ENCODE data around the gene ATP2C2.
"Not testable (repeated sequence)": the region's sequence is repeated elsewhere in the genome, so short reads cannot be mapped to it uniquely, and the experiment has no call there.

The ATP2C2 gene

DNA sequence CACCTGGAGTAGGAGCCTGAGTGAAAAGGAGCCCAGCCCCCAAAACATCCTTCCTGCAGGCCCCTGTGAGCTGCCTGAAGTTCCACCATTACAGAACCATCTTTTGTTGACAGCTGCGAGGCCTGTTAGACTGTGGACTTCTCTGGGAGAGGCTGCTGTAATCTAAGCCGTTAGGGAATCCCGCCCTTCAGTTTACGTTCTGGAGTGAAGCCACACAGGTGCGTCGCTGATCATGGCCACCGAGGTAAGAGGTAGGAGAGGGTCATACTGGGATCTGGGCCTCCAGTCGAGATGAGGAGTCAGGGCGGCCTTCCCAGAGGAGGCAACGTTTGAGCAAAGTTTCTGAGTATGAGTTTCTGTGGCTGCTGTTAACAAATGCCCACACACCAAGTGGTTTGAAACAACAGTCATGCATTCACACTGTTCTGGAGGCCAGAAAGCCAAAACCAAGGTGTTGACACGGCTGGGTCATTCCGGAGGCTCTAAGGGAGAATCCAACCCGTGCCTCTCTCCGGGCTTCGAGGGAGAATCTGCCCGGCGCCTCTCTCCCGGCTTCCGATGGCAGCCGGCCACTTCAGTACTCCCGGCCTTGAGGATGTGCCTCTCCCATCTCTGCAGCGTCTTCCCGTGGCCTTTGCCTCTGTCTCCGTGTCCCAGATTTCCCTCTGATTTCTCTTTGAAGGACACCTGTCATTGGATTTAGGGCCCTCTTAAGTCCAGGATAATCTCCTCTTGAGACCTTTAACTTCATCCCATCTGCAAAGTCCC lies 26.6 kb upstream of the ATP2C2 start:
- FAIRE-seq = no peak

DNA sequence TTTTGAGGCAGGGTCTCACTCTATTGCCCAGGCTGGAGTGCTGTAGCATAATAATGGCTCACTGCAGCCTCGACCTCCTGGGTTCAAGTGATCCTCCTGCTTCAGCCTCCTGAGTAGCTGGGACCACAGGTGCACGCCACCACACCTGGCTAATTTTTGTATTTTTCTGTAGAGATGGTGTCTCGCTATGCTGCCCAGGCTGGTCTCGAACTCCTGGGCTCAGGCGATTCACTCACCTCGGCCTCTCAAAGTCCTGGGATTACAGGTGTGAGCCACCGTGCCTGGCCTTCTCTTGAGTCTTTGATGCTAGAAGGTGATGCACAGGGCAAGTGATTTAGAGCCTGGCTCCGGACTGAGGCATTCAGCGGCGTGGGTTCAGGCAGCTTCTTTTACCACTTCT lies 24.5 kb upstream of the ATP2C2 start:
- FAIRE-seq = not testable (repeated sequence)

DNA sequence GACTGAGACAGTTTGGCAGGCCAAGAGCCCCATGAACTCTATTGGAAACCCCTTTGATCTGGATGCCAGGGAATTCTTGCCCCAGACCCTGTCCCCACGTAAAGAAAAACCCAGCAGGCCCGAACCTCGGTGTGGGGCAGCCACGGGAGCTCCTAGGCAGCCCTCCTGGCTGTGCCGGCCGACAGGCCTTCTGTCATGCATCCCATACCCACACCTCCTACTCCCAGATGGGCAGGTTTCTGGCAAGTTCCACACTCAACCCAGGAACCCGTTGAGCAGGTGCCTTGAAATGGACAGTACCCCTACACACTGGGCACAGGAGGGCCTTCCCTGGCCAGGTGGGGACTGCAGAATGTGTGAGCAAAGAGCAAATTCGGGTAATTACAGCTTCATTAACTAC lies 23.6 kb upstream of the ATP2C2 start:
- no peak for FAIRE-seq

DNA sequence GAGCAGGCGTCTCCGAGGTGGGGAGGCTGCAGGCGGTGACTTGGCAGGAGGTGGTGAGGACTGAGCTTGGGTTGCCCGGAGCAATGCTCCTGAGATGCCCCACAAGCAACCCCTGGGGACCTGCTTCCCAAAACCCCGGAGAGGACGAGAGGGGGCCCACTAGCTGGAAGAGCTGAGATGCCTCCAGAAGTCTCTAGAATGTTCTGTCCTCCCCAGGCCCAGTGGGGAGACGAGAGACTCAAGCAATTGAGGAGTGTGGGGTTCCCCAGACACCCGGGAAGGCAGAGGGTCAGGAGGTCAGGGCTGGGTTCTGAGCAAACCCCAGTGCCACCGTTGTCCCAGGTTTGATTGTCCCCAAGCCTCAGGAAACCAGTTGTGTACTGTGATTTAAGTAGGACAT lies 21.2 kb upstream of the ATP2C2 start:
- no peak for FAIRE-seq

DNA sequence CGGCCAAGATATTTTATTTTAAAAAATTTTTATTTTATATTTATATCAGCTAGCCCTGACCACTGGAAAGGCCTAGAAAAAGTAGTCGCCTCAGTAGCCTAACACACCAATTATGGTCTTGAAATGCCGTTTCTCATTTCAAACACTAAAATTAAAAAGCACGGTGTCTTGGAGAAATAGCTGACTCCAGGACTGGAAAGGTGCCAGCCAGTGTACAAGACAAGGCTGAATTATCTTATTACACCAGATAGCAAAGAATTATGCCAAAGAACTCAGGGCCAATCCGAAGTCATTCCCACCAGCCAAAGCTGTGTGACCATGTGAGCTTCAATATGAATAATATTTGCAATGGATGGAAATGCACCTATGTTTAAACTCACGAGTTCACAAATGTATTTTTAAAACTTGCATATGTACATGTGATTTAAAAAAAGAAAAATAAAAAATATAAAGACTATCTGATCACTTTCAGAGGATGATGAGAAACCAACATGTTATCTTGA lies 19.9 kb upstream of the ATP2C2 start:
- FAIRE-seq = no peak

DNA sequence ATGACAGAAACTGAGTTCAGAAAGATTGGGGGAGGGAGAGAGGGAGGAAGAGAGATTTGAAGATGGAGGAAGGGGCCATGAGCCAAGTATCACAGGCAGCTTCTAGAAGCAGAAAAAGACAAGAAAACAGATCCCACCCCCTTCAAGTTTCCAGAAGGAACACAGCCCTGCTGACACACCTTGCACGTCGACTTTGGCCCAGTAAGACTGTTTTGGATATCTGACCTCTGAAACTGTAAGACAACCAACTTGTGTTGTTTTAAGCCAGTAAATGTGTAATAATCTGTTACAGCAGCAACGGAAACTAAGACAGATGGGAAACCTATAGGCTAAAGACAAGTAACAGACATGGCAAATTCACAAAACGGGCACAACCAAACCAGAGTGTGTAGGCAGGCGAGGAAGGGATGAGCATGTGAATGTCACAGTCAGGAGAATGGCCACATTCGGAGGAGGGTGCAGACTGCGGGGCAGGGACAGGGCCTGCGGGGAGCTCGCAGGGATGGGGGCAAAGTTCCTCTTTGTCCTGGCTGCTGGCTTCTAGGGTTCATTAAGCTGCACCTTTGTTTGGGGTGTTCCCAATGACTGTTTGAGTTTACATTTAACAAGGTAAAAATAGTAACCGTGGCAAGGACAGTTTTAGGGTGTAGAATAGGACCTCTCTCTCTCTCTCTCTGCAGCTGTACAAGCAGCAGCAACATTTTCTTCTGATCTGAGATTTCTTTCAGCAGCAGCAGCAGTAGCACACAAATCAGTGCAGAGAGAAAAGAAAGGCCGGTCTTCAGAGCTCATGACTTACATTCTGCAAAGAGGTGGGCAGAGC lies 18.3 kb upstream of the ATP2C2 start:
- no peak for FAIRE-seq

DNA sequence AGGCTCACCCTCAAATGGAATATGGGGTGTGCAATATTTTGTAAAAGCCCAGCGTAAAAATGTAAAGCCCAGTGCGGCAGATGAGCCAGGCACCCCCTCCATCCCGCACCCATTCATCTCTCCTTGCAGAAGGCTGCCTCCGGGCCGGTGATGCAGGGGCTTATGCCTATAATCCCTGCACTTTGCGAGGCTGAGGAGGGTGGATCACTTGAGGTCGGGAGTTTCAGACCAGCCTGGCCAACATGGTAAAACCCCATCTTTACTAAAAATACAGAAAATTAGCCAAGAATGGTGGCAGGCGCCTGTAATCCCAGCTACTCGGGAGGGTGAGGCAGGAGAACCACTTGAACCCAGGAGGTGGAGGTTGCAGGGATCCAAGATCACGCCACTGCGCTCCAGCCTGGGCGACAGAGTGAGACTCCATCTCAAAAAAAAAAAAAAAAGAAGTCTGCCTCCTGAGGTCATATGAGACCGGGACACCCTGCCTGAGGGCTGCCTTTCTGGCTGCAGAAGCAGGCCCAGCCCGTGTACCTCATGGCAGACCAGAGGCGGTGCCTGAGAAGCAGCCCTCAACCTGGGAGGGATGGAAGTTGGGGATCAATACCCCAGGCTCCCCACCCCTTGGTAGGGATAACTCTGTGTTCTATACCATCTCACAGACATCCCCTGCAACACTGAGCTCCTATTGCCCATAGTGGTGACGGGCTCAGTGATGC lies 17.5 kb upstream of the ATP2C2 start:
- no peak for FAIRE-seq

DNA sequence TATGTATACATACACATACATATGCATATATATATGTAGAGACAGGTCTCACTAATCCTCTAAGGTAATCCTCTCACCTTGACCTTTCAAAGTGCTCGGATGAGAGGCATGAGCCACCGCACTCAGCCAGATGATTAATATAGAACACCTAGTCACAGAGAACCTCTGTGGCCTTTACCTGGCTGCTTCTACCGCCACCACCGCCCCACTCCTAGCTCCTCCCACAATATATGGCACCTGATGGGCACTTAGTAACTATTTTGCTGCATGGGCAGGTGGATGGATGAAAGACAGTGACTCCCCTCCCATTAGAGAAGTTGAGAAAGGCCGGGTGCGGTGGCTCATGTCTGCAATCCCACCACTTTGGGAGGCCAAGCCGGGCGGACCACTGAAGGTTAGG lies 16.7 kb upstream of the ATP2C2 start:
- FAIRE-seq = no peak

DNA sequence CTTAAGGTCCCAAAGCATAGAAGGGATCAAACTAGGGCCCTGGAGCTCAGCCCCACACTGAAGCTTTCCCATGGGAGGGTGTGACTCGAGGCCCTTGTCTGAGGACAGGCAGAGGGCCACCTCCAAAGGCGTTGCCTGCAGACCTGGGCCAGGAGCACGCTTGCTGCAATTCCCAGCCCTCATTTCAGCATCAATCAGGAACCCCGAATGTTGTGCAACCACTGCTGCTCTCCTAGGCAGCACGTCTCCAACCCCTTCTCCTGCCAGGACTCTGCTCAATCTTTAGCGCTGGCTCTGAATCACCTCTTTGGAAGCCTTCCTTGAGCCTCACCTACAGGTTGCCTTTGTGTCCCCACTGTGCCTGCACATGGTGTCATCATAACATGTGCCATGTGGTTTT lies 14.0 kb upstream of the ATP2C2 start:
- no peak for FAIRE-seq

DNA sequence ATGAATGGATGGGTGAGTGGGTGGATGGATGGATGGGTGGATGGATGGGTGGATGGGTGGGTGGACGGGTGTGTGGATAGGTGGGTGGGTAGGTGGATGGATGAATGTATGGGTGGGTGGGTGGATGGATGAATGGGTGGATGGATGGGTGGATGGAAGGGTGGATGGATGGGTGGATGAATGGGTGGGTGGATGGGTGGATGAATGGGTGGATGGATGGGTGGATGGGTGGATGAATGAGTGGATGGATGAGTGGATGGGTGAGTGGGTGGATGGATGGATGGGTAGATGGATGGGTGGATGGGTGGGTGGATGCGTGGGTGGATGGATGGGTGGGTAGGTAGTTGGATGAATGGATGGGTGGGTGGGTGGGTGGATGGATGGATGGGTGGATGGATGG lies 13.2 kb upstream of the ATP2C2 start:
- FAIRE-seq = no peak

DNA sequence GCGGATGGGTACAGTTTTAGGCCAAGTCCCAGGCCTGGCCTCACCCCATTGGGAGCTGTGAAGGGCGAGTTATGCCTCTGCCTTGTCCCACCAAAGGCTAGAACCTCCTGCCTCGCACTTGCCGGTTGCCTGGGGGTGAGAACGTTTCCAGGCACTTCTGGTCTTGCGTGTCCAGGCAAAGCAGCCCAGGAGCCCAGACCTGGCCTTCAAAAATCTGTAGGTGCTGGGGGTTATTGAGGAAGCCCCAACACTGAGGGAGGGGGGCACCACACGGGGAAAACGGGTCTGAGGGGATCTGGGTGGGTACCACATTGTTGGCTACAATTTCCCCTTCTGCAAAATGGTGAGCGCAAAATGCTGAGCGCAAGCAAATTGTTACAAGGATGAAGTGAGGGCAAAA lies 12.2 kb upstream of the ATP2C2 start:
- no peak for FAIRE-seq

DNA sequence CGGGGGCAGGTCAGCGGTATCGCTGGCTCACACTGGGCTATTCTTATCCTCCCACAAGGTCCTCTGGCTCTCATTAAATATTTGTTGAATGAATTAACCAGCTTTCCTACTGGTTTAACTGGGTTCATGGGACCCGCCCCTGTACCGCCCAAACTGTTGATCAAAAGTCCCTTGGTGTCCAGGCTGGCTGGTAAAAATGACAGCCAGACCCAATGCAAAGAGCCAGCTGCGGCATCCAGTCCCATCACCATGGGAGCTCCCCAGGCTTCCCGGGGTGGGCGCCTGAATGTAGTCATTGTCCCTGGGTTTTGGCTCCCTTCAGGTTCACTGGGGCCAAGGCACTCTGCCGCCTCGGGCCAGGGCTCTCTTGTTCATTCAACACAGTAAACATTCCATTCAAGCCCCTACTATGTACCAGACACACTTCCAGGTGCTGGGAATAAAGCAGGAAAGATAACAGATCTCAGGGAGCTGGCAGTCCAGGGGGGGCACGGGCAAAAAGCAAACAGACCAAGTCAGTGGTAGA lies 11.7 kb upstream of the ATP2C2 start:
- FAIRE-seq = no peak

DNA sequence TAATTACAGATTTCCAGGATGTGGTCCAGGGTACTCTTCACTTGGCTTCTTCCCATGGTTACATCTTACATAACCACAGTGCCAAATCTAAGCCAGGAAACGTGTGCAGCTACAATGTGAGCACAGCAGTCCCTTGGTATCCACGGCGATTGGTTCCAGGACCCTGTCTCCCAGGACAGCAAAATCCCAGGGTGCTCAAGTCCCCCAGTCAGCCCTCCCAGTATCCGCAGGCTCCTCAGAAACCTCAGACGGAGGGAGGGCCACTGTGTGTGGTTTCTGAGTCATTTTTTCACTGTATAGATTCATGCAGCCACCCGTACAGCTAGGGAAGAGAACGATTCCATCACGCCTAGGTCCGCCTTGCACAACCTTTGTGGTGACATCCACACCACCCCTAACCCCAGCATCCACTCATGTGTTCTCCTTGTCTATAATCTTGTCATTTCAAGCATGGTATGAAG lies 11.1 kb upstream of the ATP2C2 start:
- FAIRE-seq = no peak

DNA sequence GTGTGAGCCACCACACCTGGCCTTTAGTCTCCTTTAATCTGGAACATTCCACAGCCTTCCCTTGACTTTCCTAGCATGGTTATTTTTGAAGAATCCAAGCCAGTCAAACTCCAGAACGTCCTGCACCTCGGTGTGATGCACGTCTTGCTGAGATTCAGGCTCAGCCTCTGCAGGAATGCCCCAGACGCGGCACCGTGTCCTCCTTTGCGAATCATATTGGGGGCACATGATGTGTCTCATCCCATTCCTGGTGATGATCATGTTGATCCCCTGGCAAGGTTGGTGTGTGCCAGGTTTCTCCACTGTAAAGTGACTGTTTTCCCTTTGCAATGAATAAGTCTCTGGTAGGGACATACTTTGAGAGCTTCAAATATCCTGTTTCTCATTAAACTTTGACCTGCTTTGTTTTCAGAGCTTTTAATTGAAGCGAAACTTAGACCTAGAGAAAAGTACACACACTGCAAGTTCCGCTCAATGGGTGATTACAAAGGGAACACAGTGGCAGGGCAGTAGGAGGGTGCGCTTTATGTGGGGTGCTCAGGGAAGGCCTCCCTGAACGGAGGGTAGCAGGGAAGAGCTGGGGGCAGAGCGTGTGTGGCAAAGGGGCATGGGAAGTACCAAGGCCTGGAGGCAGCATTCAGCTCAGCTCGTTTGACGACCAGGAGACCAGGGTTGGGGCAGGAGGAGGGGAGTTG lies 9.6 kb upstream of the ATP2C2 start:
- no peak for FAIRE-seq

DNA sequence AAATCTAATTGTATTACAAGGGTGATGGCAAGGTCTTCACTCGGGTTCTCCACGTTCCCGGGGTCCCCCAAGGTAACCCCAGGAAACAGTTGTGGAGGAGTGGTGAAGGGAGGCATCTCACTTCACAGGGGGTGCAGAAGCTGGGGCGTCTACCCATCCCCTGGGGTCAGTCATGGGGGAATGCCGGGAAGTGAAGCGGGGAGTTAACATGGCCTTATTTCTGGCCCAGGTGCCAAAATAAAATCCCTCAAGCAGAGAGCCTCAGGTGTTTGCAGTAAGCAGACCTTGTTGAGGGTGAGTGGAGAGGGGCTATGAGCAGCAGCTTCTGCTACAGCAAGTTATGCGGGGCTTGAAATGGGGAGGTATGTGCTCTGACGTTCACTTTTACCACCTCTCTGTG lies 9.0 kb upstream of the ATP2C2 start:
- no peak for FAIRE-seq

DNA sequence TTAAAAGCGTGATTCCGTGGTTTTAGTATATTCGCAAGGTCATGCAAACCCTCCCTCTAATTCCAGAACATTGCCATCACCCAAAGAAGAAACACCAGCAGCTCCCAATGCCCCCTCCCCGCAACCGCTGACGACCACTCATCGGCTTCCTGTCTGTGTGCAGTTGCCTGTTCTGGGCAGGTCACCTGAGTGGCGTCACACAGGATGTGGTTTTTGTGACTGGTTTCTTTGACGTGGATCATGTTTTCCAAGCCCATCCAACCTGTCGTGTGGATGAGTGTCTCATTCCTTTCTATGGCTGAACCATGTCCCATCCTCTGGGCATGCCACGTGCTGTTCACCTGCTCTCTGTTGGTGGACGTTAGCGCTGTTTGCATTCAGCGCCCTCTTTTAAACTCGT lies 8.2 kb upstream of the ATP2C2 start:
- FAIRE-seq = no peak

DNA sequence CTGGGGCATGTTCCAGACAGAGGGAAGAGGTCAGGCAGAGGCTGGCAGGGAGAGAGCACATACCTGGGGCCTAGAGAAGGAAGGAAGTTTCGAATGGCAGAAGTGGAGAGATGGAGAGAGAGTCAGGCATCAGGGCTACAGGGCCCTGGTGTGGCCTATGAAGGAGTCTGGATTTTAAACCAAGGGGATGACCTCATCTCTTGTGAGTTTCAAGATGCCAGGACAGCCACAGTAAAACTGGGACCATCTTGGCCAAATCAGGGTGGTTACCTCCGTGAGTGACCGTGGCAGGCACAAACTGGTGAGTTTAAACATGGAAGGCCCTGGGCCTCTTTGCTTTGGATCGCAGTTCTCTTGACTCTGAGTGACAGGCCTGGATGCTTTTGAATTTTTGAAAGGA lies 7.6 kb upstream of the ATP2C2 start:
- FAIRE-seq = no peak

DNA sequence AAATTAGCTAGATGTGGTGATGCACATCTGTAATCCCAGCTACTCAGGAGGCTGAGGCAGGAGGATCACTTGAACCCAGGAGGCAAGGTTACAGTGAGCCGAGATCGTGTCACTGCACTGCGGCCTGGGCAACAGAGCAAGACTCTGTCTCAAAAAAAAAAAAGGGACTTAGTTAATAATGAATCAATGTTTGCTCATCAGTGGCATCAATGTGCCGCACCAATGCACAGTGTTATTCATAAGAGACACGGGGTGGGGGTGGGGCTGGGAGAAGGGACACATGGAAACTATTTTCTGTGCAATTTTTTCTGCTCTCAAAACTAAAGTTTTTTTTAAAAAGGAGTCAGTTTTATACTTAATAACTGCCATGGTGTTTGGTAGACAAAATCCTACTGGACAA lies 6.8 kb upstream of the ATP2C2 start:
- no peak for FAIRE-seq

DNA sequence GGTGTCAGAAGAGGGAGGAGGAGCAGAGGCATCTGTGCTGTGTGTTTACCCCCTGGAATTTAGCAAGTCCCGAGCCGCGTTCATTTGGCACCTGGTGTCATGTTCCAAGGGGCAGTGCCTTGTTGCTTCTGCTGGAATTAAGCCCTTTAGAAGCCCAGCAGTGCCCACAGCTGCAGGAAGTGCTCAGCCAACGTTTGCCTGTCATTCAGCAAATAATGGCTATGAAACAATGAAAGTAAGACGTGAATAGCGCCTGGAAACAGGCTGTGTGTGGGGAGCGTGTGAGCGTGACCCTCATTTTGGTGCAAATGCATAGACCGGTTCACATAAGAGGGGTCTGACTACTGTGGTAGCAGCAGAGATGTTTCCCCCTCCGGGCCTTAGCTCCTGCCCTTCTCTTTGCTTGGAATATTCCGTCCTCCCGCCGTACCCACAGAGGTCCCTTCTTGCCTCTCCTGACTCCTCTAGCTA lies 5.8 kb upstream of the ATP2C2 start:
- FAIRE-seq = no peak

DNA sequence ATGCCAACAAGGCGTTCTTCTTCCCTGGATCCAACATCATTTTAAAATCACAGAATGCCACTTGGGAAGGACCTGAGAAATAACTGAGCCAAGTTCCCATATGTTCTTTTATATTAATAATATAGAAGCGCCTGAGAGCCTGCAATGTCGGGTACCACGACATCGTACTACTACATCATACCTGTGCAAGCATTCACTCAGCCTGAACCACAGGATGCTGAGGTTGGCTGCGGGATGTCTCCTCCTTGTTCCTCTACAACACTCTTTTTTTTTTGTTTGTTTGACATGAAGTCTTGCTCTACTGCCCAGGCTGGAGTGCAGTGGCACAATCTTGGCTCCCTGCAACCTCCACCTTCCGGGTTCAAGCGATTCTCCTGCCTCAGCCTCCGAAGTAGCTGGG lies 2.1 kb upstream of the ATP2C2 start:
- no peak for FAIRE-seq

DNA sequence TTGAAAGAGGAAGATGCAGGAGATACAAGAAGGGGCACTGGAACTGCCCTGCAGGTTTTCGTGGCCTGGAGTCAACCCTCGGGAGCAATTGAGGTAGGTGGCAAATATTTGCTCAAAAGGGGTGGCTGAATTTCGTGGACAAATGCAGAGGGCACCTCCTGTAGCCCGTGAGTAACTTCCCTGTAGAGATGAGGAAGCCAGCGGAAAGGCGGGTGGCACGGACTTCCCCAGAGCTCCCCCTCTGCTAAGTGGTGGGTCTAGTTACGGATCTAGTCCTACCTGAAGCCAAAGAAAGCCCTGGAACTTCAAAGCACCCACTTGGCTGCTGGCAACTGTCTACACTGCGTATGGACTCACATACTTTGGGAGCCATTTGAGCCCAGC lies 1.0 kb upstream of the ATP2C2 start:
- FAIRE-seq = no peak

DNA sequence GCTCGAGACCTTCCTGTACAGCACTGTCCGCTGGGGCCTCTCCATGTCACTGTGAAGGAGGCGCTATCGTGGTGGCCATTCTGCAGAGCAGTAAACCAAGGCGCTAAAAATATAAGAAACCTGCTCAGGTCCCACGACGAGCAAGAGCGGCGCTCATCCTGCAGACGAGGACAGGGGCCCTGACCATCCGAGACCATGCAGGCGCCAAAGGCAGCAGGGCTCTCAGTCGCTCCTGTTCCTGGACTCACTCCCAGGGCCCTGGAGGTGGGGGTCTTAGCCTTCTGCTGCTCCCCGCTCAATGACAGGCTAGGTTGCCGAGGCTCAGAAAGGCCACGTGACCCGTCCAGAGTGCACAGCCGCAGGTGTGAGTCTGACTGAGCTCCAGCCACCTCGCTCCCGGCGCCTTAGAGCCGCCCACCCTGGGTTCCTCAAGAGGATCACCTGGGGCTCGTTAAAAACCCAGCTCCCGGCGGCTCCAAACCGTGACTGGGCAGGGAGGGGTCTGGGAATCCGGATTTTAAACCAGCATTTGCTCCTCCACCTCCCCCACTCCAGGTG lies 509 bp upstream of the ATP2C2 start:
- no peak for FAIRE-seq
